ENCODE measurements around the gene CADPS2. TPM values are rescaled to one million over a fixed set of nuclear protein-coding genes. Genes with fewer than 3 reads are reported as not detected.

The CADPS2 gene
- total RNA-seq, 6 donors from 2014 or later: 33.3 to 74.7 (median 45.7) TPM

DNA sequence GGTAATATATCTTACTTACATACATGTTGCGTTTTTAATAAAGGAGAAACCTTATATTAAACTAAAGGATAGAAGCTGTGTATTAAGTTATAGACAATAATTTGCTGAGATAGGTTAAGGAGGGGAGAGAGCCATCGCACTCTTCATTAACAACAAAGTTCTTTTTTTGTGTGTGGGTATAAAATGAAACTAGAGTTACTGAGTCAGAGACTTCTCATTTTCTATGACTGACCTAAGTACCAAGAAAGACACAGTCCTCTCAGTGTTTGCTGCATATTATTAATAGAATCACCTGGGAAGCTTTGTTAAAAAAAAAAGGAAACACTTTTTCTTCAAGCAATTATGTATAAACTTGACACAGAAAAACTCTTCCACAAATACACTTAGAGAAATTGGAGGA lies 613.1 kb downstream of the CADPS2 start:
- ATAC-seq (ENCODE audit: low FRiP score in 2 of 2) (no peak), DNase-seq (no peak)
- TF ChIP-seq POLR2AphosphoS5 (IDR thresholded peaks at IDR 0.05): no peak
- TF ChIP-seq POLR2A (IDR thresholded peaks at IDR 0.05): no peak
- TF ChIP-seq, protein P1, sequence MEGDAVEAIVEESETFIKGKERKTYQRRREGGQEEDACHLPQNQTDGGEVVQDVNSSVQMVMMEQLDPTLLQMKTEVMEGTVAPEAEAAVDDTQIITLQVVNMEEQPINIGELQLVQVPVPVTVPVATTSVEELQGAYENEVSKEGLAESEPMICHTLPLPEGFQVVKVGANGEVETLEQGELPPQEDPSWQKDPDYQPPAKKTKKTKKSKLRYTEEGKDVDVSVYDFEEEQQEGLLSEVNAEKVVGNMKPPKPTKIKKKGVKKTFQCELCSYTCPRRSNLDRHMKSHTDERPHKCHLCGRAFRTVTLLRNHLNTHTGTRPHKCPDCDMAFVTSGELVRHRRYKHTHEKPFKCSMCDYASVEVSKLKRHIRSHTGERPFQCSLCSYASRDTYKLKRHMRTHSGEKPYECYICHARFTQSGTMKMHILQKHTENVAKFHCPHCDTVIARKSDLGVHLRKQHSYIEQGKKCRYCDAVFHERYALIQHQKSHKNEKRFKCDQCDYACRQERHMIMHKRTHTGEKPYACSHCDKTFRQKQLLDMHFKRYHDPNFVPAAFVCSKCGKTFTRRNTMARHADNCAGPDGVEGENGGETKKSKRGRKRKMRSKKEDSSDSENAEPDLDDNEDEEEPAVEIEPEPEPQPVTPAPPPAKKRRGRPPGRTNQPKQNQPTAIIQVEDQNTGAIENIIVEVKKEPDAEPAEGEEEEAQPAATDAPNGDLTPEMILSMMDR (IDR thresholded peaks at IDR 0.05): no peak
- no peak for TF ChIP-seq EP300 (IDR thresholded peaks at IDR 0.05)
- no peaks in the 10 kb centered on the region for H3K27me3 ChIP-seq
- 80 to 85% methylated on average over 2 of the region's 2 CpGs for WGBS, 2 donors
- H3K4me1 ChIP-seq: no peaks in the 10 kb centered on the region
- no peaks in the 10 kb centered on the region for H3K36me3 ChIP-seq
- no peaks in the 10 kb centered on the region for H3K9me3 ChIP-seq
- no peak overlapping the region for H3K27ac ChIP-seq
- no peak overlapping the region for H3K4me3 ChIP-seq

DNA sequence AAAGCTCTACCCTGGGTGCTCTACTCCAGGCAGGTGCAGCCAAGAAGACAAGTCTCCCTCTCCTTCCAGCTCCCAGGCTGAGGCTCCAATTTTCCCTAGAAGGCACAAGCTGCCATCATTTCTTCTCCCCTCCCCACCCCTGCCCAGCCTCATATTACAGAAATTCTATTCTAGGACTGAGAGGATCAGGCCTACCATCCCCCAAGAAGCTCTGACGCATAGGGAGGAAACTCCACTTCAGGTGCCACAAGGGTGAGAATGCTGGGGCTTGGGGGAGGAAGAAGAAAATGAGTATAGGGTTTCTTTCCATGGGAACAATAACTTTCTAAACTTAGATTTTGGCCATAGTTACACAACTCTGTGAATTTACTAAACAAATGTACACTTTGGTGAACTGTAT lies 617.0 kb downstream of the CADPS2 start:
- Histone ChIP-seq H3K27me3 (no peaks in the 10 kb centered on the region), H3K9me3 (no peaks in the 10 kb centered on the region), H3K27ac (no peak overlapping the region), H3K4me3 (no peak overlapping the region), H3K36me3 (no peaks in the 10 kb centered on the region), H3K4me1 (no peaks in the 10 kb centered on the region)
- 33 to 64% methylated on average over 1 of the region's 1 CpG for WGBS, 2 donors
- no peak for DNase-seq
- no peak for ATAC-seq (ENCODE audit: low FRiP score in 2 of 2)
- TF ChIP-seq POLR2AphosphoS5 (IDR thresholded peaks at IDR 0.05): no peak
- TF ChIP-seq POLR2A (IDR thresholded peaks at IDR 0.05): no peak
- TF ChIP-seq EP300 (IDR thresholded peaks at IDR 0.05): no peak
- TF ChIP-seq, protein P1 (IDR thresholded peaks at IDR 0.05): no peak

Small RNA genes within 50 kb of the gene (small RNA-seq; reads per million reads assigned to genes)
- 0 reads per million in 4 donors for gene AC006463.1

Other genes with a start within 250 kb of the CADPS2 start
- gene RNF133, start 187.3 kb downstream of the CADPS2 start, total RNA-seq: 10 to 100 TPM in 1 of 6 donors, 1 to 10 TPM in 5; 1.0 to 22.0 (median 3.9) TPM
- 10 to 100 TPM in 2 of 6 donors, 1 to 10 TPM in 4; 1.2 to 12.6 (median 7.6) TPM for gene RNF148, start 183.5 kb downstream of the CADPS2 start, total RNA-seq
- not detected for gene TAS2R16, start 109.2 kb upstream of the CADPS2 start, total RNA-seq